ENCODE measurements around the gene IFITM1.
"Not testable (repeated sequence)": the region's sequence is repeated elsewhere in the genome, so short reads cannot be mapped to it uniquely, and the experiment has no call there.

The IFITM1 gene

DNA sequence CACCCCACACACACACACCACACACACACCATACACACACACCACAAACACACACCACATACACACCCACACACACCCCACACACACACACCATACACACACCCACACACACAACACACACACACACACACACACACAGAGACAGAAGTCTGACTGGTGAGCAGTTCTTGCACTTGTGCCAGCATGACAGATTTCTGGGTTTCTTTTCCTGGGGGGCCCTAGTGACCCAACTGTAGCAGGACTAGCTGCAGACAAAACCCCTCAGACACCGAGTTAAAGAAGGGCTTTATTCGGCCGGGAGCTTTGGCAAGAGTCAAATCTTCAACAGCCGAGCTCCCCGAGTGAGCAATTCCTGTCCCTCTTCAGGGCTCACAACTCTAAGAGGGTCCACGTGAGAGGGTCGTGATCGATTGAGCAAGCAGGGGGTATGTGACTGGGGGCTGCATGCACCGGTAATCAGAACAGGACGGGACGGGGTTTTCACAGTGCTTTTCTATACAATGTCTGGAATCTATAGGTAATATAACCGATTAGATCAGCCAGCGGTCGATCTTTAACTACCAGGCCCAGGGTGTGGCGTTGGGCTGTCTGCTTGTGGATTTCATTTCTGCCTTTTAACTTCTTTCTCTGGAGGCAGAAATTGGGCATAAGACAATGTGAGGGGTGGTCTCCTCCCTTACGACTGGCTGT is 36.3 kb downstream of the IFITM1 start:
- DNase-seq, result not testable (repeated sequence)

DNA sequence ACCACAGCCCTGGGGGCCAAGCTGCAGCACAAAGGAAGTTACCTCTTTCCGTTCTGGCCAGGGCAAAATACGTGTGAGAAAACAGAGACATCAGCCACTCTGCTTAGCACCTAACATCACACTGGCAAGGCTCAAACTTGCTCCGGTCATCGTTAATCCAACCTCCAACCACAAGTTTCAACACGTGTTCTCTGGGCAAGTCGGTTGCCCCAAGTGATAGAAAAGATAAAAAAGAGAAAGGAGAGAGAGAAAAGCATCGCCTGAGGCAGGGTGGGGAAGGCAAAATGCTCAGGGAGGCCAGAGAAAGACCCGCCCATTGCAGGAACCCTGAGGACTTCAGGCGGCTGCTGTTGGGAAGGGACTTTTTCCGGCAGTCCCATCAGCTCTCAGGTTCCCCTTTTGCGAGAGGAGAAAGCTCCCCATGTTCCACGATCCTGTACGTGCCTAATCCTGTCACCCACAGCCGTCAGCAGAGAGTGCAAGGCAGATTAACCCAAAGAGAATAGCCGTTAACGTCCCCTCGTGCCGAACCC is 36.9 kb downstream of the IFITM1 start:
- DNase-seq, result no peak

DNA sequence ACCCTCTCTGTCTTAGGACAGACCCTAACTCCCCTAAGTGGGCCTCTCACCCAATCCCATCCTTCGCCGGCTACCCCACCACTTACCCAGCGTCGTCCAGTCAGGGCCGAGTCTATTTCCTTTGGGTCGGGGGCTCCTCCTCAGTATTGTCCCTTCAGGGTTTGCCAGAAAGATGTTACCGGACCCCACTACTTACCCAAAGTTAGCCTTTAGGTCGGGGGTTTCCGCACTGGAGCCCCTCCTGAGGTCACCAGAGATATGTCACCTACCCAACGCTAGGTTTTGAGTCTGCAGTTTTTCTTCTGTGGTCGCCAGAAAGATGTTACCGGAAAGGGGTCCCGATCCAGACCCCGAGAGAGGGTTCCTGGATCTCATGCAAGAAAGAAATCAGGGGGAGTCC is 37.6 kb downstream of the IFITM1 start:
- DNase-seq, result no peak

DNA sequence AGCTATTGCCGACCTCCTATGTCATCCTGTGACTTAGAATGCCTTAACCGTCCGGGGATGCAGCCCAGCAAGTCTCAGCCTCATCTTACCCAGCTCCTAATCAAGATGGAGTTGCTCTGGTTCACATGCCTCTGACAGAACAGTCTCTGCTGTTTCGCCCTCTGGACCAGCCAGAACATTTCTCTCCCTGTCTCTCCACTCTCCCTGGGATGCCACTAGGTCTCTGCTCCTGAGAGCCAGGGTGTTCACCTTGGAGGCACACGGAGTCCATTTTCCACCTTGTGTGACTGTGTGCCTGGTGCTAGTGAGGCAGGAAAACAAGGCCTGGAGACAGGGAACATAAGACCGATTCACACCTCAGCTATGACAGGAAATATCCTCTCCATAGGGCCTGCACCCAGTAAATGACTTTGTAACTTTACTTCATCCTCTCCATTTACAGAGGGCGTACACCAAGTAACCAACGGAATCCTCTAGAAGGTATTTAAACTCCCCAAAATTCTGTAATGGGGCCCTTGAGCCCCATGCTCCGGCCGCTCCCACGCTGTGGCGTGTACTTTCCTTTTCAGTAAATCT is 38.7 kb downstream of the IFITM1 start:
- no peak for DNase-seq

DNA sequence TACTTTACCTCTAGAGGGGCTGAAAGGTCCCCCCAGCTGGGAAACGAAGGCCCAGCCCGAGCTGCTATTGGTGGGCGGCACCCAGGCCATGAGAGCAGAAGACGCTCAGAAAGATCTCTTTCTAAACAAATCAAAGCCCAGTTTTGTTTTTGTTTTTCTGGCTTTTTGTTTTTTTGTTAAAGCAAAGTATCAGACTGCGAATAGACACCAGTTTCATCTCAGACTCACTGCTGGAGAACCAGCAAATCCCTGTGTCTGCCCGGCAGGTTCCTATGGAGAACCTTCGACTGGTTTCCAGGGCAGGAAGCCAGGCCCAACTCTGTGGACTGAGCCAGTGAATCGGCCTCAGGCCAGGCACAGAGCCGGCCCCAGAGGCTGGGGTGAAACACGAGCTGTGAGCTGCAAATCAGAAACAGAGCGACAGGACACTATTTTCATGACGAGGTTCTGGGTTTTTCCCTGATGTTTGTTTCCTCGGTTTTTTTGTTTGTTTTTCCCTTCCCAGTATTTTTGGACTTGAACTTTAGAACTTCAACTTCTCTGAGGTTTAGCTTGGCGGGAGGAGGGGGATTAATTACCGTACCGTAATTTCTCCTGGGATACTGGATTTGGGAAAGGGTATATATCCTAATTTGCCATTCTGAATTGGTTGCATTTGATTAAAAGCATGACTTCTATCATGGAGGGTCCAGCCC is 39.5 kb downstream of the IFITM1 start:
- no peak for DNase-seq

DNA sequence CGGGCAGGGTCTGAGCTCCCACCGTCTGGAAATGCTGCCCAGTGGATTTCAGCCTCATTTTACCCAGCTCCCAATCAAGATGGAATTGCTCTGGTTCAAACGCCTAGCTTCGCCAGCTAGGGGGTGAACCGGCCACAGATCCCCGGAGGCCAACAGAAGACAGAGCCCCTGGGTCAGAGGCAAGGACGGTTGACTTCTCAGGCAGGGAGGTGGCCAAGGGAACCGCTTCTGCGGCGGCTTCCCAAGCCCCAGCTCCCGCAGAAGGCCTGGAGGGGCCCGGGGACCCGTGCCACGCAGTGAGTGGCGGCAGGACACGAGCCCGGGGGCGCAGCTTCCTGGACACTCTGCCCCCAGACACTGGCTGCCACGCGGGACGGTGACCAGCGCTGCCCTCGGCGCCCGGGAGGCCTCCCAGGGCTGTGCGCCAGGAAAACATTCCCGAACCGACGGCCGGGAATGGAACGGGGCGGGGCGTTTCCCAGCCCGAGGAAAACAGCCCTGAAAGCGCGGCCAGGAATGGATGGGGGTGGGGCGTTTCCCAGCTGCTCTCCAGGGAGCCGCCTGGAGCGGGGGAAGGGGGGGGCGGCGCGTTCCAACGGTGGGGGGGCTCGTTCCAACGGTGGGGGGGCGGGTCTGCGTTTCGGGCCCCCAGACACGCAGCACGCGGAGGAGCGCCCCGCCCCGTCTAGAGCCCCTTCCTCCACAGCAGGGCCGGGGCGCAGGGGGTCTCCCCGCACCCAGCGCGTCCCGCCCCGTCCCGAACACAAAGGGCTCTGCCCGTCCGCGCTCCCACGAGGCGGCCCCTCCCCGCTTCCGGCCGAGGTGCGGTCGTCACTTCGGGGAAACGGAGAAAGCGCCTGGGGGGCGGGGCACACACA is 42.0 kb downstream of the IFITM1 start:
- DNase-seq, result peak; percentile 37 to 89

DNA sequence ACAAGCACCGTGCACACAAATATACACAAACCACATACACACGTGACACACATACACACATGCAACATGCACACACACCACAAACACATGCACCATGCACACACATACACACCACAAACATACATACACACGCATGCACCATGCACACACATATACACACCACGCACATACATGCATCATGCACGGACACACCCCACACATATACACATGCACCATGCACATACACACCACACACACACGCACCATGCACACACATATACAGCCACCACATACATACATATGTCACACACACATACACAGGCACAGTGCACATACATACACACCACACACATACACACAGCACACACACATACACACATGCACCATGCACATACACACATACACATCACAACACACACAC is 42.8 kb downstream of the IFITM1 start:
- no peak for DNase-seq

DNA sequence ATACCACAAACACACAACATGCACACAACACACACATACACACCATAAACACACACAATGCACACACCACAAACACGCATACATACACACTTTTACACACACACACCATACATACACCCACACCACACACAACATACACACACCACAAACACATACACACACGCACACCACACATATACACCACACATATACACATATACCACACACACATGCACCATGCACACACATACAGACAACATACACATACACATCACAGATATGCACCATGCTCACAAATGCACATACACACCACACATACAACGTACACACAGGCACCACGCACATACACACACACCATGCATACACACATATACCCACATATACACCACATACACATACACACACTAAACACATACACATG is 43.7 kb downstream of the IFITM1 start:
- DNase-seq, result no peak

DNA sequence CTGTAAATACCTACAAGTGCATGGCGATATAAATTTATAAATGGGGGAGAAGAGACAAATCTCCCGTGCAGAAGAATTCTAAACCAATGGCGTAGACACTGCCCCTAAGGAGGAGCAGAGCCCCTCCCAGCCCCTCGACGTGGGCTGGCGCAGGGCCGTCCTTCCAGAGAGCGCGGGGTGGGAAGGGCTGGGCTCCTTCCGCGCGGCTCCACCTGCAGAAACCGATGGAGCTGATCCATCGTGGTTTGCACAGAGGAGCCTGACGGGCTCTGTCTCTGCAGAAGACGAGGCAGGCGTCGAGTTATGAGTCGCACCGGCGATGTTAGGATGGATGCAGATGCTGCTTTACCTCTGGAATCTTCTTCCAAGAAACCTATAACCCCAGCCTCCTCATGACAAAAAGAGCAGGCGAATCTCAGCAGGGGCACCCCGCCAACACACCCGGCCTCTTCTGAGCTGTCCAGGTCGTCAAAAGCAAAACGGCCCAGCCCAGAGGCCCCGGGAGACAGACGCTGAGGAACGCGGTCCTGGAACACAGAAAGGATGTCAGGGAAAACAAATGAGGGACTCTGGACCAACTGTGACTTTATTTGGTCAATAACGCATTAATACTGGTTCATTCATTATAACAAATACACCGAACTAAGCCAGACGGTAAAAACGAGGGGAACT is 44.4 kb downstream of the IFITM1 start:
- DNase-seq, result no peak

DNA sequence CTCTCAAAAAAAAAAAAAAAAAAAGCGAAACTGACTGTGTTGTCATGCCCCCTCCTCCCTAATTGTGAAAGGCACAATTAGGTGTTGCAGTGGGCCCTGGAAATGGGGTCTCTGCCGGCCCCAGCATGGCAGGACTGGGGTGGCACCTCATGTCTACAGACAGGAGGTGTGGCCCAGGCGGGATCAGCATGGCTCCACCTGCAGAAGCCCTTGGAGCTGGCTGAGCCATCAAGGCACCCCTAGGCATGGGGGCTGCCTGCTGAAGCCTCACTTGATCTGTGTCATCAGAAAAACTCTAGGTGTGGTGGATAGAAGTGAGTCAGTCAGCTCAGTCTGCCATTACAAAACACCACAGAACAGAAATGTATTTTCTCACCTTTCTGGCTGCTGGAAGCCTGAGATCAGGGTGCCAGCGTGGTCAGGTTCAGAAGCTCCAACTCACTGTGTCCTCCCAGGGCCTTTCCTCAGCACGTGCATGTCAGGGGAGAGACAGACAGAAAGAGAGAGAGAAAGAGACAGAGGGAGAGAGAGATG is 45.4 kb downstream of the IFITM1 start:
- DNase-seq, result no peak

DNA sequence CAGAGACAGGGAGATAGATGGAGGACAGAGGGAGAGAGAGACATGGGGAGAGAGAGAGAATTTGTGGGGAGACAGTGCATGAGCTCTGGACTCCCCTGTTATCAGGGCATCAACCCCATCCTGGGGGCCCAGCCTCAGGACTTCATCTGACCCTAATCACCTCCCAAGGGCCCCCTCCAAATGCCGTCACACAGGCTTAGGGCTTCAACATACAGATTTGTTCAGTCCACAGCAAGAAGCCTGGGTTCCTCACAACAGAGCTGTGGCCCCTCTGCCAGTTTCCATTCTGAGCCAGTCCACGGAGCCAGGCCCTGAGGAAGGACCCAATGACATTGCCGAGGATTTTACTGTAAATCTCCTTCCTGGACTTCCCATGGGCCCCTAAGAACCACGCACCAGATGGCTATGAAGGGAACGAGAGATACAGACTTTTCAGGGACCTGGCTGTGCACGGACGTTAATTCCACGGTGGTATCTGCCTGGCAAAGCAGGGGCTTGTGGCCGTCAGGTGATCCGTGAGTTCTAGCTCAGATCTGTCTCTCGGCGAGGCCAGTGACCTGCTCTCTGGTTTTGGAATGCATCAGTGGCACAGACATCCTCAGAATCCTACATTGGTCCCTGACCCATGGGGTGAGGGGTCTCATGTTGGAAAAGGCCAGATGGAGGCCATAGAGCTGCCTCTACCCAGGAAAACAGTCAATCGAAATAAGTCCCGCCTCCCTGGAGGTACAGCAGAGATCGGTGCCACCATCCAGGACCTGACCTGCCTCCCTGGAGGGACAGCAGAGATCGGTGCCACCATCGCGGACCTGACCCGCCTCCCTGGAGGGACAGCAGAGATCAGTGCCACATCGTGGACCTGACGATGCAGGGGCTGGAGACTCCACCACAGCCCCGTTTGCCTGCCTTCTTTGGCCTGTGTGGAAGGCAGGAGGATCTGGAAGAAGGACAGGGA is 46.8 kb downstream of the IFITM1 start:
- DNase-seq, result no peak

DNA sequence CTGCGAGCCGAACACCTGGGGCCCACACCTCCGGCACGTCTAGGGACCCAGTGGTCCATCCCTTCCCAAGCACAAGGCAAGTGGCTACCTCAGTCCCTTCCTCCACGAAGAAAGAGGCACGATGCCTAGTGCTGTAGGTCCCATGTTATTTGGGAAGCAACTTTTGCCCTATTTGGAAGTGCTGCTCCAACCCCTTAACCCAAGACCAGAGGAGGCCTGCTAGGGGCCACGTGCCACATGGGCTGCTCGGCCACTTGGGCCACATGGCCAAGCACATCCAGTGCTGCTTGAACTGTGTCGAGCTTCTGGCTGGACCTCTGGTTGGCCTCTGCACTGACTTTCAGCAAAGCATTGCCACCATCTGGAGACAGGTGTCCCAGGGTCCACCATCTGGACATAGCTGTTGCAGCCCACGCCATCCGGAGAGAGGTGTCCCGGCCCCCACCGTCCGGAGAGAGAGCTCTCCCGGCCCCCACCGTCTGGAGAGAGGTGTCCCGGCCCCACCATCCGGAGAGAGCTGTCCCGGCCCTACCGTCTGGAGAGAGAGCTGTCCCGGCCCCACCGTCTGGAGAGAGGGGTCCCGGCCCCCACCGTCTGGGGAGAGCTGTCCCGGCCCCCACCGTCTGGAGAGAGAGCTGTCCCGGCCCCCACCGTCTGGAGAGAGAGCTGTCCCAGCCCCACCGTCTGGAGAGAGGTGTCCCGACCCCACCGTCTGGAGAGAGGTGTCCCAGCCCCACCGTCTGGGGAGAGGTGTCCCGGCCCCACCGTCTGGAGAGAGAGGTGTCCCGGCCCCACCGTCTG is 49.0 kb downstream of the IFITM1 start:
- no peak for DNase-seq

DNA sequence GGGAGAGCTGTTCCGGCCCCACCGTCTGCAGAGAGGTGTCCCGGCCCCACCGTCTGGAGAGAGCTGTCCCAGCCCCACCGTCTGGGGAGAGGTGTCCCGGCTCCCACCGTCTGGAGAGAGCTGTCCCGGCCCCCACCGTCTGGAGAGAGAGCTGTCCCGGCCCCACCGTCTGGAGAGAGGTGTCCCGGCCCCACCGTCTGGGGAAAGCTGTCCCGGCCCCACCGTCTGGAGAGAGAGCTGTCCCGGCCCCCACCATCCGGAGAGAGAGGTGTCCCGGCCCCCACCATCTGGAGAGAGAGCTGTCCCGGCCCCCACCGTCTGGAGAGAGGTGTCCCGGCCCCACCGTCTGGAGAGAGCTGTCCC is 49.6 kb downstream of the IFITM1 start:
- not testable (repeated sequence) for DNase-seq

DNA sequence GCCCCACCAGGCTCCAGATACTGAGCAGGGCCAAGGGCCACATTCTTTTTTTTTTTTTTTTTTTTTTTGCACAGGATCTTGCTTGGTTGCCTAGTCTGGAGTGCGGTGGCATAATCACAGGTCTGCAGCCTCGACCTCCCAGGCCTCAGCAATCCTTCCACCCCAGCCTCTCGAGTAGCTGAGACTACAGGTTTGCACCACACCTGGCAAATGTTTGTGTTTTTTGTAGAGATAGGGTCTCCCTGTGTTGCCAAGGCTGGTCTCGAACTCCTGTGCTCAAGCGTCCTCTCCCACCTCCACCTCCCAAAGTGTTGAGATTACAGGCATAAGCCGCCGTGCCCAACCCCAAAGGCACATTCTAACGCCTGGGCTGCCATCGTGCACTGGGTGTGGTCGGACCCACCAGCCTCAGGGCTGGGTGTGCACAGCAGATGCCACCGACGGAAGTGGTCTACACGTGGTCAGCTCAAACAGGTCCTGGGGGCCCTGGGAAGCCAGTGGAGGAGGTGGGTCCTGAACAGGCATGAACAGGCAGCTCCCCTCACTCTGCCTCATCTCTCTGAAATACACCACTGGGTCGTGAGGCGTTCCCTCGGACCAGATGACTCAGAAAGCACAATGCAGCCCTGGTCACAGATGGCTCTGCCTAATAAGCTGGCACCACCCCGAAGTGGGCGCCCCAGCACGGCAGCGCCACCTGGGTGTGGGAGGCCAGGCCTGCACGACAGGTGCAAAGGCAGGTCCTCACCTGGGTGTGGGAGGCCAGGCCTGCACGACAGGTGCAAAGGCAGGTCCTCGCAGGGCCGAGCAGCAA is 50.3 kb downstream of the IFITM1 start:
- no peak for DNase-seq

Measured in SW 1271 (cell line).